Right renal cortex interstitium (tissue), 3 donors: ENCODE results near the gene COG4. TPM values are rescaled to one million over a fixed set of nuclear protein-coding genes. Genes with fewer than 3 reads are reported as not detected.
A peak's percentile ranks its signal among the peaks of the same experiment; 100 is the strongest.
"Not testable (repeated sequence)": the region's sequence is repeated elsewhere in the genome, so short reads cannot be mapped to it uniquely, and the experiment has no call there.

Source experiments
- DNase-seq, 3 donors: peaks; one replicate each; pipeline ENCODE4 v3.0.0-alpha.2; 2013; ENCODE audit warnings: low read depth in 3 of 3, low spot score in 2 of 3
- polyA plus RNA-seq, 3 donors: library from polyadenylated mRNA; unstranded; fragments of 120-200 nt; gene quantifications; one replicate each; pipeline ENCODE4 v1.2.1, GENCODE V29; 2013; ENCODE audit not compliant: insufficient read length in 3 of 3

Gene COG4
- 10 to 100 TPM; 65.5 to 67.9 (median 65.8) TPM for polyA plus RNA-seq

- DNase-seq: peak in 2 of 3 donors; percentile 81 to 88
Observed at GRCh38 chr16:70523076-70523742, at the start of gene COG4. TSS of gene COG4 (minus strand) at chr16:70523554. CDS start at chr16:70523543, 11 bp downstream.

DNA sequence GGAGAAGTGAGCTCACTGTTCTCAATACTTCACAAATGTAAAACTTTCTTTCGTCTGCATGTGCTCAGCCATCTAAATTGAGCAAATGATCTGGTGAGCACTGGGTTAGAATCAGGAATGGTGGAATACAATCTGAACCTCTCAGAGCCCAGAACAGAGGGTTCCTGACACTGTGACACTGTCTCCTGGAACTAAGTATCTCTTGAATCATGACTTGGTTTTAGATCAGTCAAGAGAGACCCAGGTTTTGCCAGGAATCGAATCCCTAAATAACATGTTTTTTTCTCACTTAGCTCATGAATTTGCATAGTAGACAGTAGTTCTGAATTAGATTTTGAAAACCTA lies 49.5 kb upstream of the COG4 start:
- no peak for DNase-seq

DNA sequence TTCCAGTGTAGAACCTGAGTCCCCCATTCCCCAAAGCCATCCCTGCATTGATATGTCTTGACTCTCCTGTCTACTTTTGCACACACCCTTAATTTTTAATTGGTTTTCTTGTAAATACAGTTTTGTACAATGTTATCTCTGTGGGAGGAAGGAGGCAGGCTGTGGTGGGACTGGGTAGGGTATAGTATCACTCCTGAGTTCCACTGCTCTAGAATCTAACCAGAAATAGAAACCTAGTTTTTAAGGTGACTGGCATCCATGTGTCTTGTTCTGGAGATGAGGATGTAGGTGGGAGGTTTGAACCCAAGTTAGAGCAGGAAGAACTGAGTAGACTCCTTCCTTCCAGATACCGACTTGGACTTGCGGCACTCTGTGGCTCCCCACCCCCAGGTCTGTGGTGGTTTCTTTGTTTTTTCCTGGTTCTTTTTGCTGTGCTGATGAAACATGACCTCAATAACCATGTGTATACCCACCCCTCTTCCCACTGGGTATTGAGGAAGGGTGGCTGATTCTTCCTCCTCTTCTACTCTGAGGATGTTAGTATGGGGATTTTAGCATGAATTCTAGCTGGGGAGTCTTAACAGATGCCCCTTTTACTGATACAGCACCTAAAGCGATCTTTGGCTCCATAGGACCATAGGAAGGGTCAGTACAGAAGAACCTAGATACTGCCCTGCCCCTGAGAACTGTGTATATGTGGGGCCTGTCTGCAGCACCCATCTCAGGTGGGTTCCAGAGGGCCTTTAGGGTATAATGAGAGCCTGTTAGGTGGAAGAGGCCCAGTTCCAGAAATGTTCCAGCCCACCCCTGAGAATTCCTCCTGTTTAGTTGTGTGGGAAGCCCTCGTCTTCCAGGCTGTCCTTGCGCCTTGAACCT lies 48.9 kb upstream of the COG4 start:
- no peak for DNase-seq

GRCh38 chr16:70571623-70572022 lies 48.3 kb upstream of the COG4 start:
- DNase-seq: no peak

GRCh38 chr16:70570967-70571570 lies 47.7 kb upstream of the COG4 start:
- no peak for DNase-seq

DNA sequence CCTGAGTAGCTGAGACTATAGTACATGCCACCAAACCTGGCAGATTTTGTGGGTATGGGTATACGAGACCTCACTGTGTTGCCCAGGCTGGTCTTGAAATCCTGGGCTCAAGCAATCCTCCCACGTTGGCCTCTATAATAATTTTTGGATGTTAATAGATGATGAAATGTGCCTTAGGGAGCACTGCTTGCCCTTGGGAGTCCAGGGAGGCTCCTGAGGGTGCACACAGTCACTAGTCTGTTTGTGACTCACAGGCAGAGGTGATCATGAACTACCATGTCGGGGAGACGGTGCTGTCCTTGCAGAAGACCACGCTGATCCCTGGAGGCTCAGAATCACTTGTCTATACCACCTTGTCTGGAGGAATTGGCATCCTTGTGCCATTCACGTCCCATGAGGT lies 46.4 kb upstream of the COG4 start:
- DNase-seq: no peak

DNA sequence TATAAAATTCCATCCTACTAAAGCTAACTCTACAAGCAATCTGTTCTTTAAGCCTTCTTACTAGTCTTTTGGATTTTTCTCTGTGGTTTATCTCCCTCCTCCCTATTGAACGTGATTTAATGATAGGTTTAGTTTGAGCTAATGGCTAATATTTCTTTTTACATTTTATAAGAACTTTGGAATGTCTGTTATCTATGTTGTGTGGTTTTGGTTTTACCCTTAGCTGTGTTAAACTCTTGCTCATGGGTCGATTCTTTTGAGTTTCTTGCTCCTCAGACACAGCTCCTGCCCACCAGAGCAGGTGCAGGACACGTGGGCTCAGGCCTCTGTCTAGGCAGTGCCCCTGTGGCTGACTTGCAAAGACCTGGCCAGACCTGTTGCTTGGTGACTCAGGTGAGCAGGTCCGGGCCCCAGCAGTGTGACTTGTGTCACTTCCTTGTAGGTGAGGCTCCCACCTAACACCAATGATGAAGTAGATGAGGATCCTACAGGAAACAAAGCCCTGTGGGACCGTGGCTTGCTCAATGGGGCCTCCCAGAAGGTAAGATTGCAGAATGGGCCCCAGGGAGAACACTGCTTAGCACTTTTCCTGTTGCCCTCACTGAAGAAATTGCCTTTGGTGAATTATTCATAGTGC lies 45.4 kb upstream of the COG4 start:
- no peak for DNase-seq

- DNase-seq: no peak
Observed at GRCh38 chr16:70565053-70565452, 41.7 kb upstream of the COG4 start.

- DNase-seq: no peak
Observed at GRCh38 chr16:70563636-70564035, 40.3 kb upstream of the COG4 start.

GRCh38 chr16:70561623-70562022 lies 38.3 kb upstream of the COG4 start:
- DNase-seq: no peak

- no peak for DNase-seq
Observed at GRCh38 chr16:70556063-70556462, 32.7 kb upstream of the COG4 start.

DNA sequence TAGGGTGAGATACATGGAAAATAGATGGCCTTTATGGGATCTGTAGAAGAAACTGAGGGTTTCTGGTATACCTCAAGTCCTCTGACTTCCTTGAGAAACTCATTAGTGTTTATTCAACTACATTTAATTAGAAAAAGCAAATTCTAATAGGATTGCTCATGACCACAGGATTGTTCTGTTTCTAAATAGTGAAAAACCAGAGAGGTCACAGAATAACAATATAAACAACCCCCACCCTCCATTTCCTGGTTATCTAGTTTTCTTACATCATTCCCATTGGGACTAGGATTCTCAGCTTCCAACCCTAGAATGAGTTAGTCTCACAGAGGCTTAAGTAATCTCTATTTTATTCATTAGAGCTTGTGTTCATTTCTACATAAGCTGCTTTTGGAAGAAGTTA lies 30.3 kb upstream of the COG4 start:
- DNase-seq: no peak

DNA sequence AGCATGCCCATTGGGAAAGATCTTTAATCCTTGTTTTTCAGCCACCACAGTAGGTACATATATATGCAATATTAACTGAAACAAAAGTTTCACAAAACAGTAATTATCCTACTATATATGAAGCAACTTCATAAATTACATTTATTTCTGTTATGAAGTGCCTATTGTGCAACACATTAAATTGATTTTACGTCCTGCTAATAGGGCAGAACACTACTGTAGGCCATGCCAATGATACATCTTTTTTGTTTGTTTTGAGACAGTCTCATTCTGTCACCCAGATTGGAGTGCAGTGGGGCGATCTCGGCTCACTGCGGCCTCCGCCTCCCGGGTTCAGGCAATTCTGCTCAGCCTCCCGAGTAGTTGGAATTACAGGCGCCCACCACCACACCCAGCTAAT lies 29.3 kb upstream of the COG4 start:
- DNase-seq: no peak

DNA sequence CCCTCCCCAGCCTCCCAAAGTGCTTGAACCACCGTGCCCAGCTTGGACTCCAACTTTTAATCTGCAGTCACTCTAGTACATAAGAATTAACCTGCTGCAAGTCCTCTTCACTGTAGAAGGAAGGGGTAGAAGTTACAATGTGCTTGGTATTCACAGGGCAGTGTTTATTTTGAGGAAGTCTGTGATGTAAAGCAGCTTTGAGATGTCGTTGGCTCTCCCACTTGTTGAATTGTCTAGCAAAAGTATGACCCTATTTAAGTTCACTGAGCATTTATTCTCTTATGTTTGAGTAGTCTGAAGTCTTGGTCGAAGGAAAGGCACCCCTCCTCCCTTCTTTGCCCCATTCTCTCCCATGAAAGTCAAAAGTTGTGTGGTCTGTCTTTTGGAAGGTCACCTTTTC lies 28.4 kb upstream of the COG4 start:
- DNase-seq: no peak

- DNase-seq: no peak
Observed at GRCh38 chr16:70550082-70550481, 26.7 kb upstream of the COG4 start.

- no peak for DNase-seq
Observed at GRCh38 chr16:70548936-70549335, 25.6 kb upstream of the COG4 start.

DNA sequence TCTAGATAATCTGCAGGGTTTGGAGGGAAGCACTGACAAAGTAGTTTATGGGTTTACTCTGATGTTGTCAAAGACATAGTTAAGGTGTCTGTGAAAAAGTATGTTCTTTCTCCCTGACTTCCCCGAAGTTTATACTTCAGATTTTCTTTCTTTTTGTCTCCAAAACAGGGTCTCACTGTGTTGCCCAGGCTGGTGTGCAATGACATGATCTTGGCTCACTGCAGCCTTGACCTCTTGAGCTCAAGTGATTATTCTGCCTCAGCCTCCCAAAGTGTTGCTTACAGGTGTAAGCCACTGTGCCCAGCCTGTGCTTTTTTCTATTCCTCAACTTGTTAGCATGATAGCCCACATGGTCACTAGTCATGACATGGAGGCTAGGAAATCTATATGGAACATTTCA lies 21.2 kb upstream of the COG4 start:
- DNase-seq: no peak

DNA sequence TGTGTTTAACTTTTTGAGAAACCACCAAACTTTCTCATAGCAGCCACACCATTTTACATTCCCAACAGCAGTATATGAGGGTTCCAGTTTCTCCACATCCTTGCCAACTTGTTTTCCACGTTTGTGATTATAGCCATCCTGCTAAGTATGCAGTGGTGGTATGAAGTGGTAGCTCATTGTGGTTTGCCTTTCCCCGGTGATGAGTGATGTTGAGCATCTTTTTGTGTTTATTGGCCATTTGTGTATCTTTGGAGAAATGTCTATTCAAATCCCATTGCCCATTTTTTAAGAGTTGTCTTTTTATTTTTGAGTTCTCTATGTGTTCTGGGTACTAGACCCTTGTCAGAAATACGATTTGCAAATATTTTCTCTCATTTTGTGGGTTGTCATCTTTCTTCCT lies 17.6 kb upstream of the COG4 start:
- no peak for DNase-seq

GRCh38 chr16:70534971-70535370 lies 11.6 kb upstream of the COG4 start:
- DNase-seq: no peak

GRCh38 chr16:70529954-70530353 lies 6.6 kb upstream of the COG4 start:
- DNase-seq: not testable (repeated sequence)

GRCh38 chr16:70529051-70529777 lies 5.9 kb upstream of the COG4 start:
- DNase-seq: no peak
